ENCODE data around the gene POMGNT2. TPM values are rescaled to one million over a fixed set of nuclear protein-coding genes. Genes with fewer than 3 reads are reported as not detected.
A peak's percentile ranks its signal among the peaks of the same experiment; 100 is the strongest.

Gene POMGNT2
- 3.9 and 4.1 TPM in 2 replicates for total RNA-seq

DNA sequence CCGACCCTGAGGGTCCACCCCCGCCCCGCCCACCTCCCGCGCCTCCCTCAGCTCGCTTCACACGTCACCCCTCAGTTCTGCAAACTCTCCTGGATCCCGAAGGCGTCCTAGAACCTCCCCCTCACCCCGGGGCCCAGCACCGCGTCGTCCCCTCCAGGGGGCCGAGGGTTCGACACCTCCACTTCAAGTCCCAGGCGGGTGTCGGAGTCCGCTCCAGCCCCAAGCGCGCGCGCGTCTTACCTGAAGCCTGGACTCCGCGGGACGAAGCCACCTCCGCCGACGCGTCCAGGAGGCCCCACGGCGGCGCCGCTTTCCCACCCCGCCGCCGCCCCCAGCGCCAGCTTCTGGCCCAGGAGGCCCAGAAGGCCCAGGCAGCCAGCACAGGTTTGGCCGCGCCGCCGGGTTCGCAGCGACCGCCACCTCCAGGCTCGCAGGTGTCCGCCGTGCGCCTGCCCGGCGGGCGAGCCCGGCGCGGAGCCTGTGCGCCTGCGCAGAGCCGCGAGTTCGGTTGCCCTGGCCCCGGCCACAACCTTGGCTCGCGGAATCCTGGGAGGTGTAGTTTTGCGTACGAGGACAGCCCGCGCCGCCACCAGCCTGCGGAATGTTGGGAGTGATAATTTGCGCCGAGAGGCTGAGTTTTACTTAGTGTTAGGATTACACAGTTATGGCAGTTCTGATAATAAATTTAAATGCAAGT lies at the start of gene POMGNT2:
Gene POMGNT2 (minus strand): TSS at position 484 of the 697 bp plus-strand sequence. CDS start 24,648 bp downstream, outside the sequence.
- Mint-ChIP-seq H3K27me3 (ENCODE audit: low read depth) (peaks cover 13% of the 10 kb centered on the region), H3K36me3 (ENCODE audit: low read depth) (no peaks in the 10 kb centered on the region), H3K9me3 (no peaks in the 10 kb centered on the region), H3K4me3 (ENCODE audit: low read depth) (peak within 1 kb of the TSS; percentile 63), H3K27ac (no peak within 1 kb of the TSS), H3K4me1 (ENCODE audit: low read depth) (peaks cover 5% of the 10 kb centered on the region)
- intact Hi-C loops (cut with micrococcal nuclease) = loop anchor here (2.0 kb wide), 1 partner anchor 585 kb away; the partner anchor contains the start of gene ABHD5
- DNase-seq (ENCODE audit: low spot score) = peak; percentile 78

DNA sequence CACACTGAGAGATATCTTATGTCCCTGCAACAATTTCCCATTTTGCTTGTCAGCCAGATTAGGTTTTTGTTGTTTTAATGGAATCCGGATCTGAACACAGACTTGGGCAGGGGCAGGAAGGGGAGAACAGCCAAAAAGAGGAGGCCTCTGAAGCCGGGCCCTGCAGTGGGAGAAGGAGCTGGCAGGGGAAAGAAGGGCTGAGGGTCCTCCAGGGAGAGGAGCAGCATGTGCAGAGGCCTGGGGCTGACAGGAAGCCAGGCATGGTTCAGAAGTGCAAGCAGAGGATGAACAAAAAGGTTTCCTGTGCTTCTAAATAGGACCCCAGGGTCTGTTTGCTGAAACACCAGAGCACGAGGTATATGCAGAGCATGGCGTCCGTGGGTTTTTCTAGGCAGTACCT lies 49.1 kb upstream of the POMGNT2 start:
- intact Hi-C loops (cut with micrococcal nuclease) = no loop called here
- H3K36me3 Mint-ChIP-seq (ENCODE audit: low read depth) = no peaks in the 10 kb centered on the region
- no peak overlapping the region for H3K4me3 Mint-ChIP-seq (ENCODE audit: low read depth)
- H3K27ac Mint-ChIP-seq = no peak overlapping the region
- no peak for DNase-seq (ENCODE audit: low spot score)
- peaks cover 12% of the 10 kb centered on the region for H3K27me3 Mint-ChIP-seq (ENCODE audit: low read depth)
- no peaks in the 10 kb centered on the region for H3K4me1 Mint-ChIP-seq (ENCODE audit: low read depth)
- H3K9me3 Mint-ChIP-seq = no peaks in the 10 kb centered on the region

DNA sequence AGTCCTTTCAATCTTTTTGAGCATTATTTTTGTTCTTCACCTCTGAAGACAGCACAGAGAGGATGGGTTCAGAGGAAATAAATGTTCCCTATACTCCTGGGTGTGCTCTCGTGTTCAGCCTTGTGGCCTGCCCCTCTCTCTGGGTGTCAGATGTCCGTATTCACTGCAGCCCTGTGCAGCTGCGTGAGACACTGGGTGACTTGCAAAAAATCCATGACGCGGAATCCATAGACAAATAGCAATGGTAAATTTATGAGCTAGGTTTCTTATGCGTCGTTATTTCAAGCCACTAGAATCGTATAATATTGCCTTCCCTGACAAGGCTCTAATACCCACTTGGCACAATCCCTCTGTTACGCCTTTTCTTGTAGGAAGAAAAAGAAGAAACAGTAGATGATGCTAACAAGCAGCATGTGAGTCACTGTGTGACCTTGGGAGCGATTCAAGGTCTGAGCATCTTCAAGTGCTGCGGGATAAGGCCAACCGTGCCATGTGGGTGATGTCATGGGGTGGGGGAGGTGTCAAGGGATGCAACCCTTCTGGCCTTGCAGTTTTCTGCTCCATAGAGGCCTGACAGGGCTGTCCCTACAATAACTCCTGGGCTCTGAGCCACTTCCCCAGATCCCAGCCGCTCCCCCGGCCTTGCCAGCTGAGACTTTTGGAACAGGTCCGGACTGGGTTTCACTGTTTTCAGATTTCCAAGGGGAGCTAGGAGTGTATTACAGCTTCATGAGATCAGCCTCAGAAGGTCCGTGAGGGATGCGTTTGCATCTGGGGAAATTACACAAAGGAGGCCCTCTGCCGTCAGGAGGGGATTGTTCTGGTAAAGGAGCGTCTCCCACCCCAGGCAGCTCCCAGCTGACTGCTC lies 47.6 kb upstream of the POMGNT2 start:
- intact Hi-C loops (cut with micrococcal nuclease) = no loop called here
- no peak for DNase-seq (ENCODE audit: low spot score)

DNA sequence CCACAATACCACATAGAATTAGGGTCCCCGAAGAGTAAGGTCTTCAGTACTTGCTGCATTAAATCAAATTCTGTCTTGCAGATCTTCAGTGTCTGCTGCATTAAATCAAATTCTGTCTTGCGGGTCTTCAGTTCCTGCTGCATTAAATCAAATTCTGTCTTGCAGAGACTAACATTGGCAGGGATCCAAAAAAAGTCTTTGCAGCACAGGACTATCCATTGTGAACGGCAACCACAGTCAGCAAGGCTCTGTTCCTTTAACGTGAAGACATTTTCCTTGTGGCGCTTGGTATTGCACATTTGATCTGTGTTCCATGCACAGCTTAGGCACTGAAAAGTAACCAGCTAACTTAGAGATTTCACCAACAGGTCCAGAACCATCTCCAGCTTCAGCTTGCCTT lies 46.8 kb upstream of the POMGNT2 start:
- H3K4me3 Mint-ChIP-seq (ENCODE audit: low read depth) = no peak overlapping the region
- H3K27me3 Mint-ChIP-seq (ENCODE audit: low read depth) = peaks cover 16% of the 10 kb centered on the region
- no peaks in the 10 kb centered on the region for H3K4me1 Mint-ChIP-seq (ENCODE audit: low read depth)
- H3K27ac Mint-ChIP-seq = no peak overlapping the region
- no peaks in the 10 kb centered on the region for H3K9me3 Mint-ChIP-seq
- H3K36me3 Mint-ChIP-seq (ENCODE audit: low read depth) = no peaks in the 10 kb centered on the region
- DNase-seq (ENCODE audit: low spot score) = no peak
- intact Hi-C loops (cut with micrococcal nuclease) = no loop called here

More for the DNA sequence above, 47.6 kb upstream of the POMGNT2 start:
- H3K27me3 Mint-ChIP-seq (ENCODE audit: low read depth) = peaks cover 14% of the 10 kb centered on the region
- no peaks in the 10 kb centered on the region for H3K9me3 Mint-ChIP-seq
- no peak overlapping the region for H3K4me3 Mint-ChIP-seq (ENCODE audit: low read depth)
- H3K36me3 Mint-ChIP-seq (ENCODE audit: low read depth) = no peaks in the 10 kb centered on the region
- no peaks in the 10 kb centered on the region for H3K4me1 Mint-ChIP-seq (ENCODE audit: low read depth)
- no peak overlapping the region for H3K27ac Mint-ChIP-seq

DNA sequence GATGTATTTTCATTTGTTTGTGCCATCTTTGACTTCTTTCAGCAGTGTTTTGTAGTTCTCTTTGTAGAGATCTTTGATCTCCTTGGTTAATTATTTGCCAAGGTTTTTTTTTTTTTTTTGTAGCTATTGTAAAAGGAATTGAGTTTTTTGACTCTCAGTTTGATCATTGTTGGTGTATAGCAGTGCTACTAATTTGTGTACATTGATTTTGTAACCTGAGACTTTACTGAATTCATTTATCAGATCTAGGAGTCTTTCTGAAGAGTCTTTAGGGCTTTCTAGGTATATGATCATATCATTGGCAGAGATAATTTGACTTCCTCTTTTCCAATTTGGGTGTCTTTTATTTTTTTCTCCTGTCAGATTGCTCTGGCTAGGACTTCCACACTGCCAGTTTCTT lies 42.2 kb upstream of the POMGNT2 start:
- no peak overlapping the region for H3K27ac Mint-ChIP-seq
- no peak overlapping the region for H3K4me3 Mint-ChIP-seq (ENCODE audit: low read depth)
- H3K9me3 Mint-ChIP-seq = no peaks in the 10 kb centered on the region

DNA sequence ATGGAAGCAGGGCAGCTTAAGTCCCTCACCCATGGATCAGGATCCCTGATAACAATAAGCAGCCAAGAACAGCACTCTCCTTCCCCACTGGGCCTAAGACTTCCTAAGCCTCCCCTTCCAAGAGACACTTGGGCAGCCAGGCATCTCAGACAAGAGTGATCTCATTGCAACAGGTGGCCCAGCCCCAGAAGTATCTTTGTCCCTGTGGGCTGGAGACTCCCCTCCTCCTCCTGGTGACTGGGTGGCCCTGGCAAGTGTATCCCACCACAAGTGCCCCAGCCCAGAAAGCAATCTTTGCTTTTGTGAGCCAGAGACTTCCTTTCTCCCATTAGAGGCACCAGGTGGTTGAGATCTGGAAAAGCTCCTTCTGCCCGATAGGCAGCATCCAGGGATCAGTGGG lies 40.7 kb upstream of the POMGNT2 start:
- Mint-ChIP-seq H3K9me3 (no peaks in the 10 kb centered on the region), H3K27ac (no peak overlapping the region), H3K27me3 (ENCODE audit: low read depth) (peaks cover 24% of the 10 kb centered on the region), H3K4me3 (ENCODE audit: low read depth) (no peak overlapping the region), H3K4me1 (ENCODE audit: low read depth) (peaks cover 4% of the 10 kb centered on the region), H3K36me3 (ENCODE audit: low read depth) (no peaks in the 10 kb centered on the region)
- intact Hi-C loops (cut with micrococcal nuclease) = no loop called here
- no peak for DNase-seq (ENCODE audit: low spot score)

More for the DNA sequence above, 42.2 kb upstream of the POMGNT2 start:
- Mint-ChIP-seq H3K27me3 (ENCODE audit: low read depth) (peaks cover 24% of the 10 kb centered on the region), H3K4me1 (ENCODE audit: low read depth) (no peaks in the 10 kb centered on the region), H3K36me3 (ENCODE audit: low read depth) (no peaks in the 10 kb centered on the region)
- intact Hi-C loops (cut with micrococcal nuclease) = no loop called here
- no peak for DNase-seq (ENCODE audit: low spot score)

DNA sequence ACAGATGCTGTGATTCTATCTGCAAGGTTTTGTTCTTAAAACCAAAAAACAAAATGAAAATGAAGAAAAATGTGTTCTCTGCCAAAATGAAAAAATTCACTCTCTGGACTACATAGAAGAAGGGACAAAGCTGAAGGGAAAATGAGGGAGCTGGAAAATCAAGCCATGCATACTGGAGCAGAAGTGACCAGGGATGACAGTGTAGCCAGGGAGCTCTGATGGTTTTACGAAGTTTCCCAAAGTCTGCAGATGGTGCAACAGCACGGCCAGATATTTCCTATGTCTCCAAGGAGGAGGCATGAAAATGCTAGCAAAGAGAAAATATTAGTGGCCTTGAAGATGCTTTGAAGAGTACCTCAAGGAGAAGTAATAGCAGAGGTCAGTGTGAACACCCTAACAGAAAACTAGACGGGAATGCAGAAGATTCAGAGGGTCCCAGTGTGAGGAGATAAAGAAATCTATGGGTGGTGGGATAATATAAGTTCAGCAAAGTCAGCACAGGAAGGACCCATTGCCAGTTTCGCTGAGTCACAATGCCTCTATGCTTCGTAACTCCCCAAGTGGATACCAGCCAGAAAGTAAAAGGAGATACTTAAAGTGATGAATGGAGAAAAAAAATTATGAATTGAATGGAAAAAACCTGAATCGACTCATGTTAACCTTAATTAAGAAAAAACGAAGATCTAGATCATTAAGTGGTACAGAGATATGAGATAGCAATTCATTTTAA lies 39.0 kb upstream of the POMGNT2 start:
- intact Hi-C loops (cut with micrococcal nuclease) = no loop called here
- Mint-ChIP-seq H3K36me3 (ENCODE audit: low read depth) (no peaks in the 10 kb centered on the region), H3K4me3 (ENCODE audit: low read depth) (no peak overlapping the region), H3K27ac (no peak overlapping the region), H3K4me1 (ENCODE audit: low read depth) (peaks cover 4% of the 10 kb centered on the region), H3K9me3 (no peaks in the 10 kb centered on the region), H3K27me3 (ENCODE audit: low read depth) (peaks cover 19% of the 10 kb centered on the region)
- no peak for DNase-seq (ENCODE audit: low spot score)

DNA sequence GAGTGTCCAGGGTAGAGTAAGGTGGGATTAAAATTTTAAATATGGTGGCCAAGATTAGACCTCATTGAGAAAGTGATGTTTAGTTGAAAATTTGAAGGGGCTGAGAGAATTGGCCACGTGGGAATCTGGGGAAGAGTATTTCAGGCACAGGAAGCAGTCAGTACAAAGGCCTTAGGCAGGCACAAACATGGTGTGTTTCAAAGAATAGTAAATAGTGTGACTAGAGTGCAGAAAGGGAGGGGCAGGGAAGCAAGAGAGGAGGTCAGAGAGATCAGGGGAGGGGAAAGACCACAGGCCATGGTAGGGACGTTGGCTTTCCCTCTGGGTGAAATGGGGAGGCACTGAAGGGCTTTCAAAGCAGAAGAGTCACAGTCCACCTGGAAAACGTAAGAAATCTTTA lies 36.6 kb upstream of the POMGNT2 start:
- intact Hi-C loops (cut with micrococcal nuclease) = no loop called here
- Mint-ChIP-seq H3K27me3 (ENCODE audit: low read depth) (peaks cover 11% of the 10 kb centered on the region), H3K27ac (no peak overlapping the region), H3K4me3 (ENCODE audit: low read depth) (no peak overlapping the region), H3K4me1 (ENCODE audit: low read depth) (peaks cover 4% of the 10 kb centered on the region), H3K36me3 (ENCODE audit: low read depth) (no peaks in the 10 kb centered on the region), H3K9me3 (no peaks in the 10 kb centered on the region)
- no peak for DNase-seq (ENCODE audit: low spot score)

DNA sequence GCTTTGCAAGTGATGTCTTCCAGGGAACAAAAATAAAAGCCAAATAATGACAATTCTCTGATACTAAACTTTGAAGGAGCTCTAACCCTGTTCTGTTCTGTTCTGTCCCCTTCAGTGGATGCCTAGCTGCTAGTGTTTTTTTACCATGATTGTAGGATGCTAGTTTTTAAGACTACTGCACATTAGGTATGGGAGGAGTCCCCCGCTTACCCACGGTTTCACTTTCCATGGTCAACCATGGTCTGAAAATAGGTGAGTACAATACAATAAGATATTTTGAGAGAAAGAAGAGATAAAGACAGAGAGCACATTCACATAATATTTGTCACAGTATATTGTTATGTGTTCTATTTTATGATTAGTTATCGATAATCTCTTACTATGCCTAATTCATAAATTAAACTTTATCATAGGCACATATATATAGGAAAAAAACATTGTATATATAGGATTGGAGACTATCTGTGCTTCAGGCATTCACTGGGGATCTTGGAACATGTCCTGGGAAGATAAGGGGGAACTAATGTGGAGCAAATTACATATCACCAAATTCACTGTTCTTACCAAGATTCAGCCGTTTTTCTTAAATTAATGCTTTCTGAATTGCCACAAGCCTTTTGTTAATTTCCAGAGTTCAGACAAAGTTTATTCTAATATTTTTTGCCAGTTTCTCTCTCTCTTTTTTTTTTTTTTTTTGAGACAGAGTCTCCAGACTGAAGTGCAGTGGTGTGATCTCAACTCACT lies 32.8 kb upstream of the POMGNT2 start:
- Mint-ChIP-seq H3K4me1 (ENCODE audit: low read depth) (peaks cover 4% of the 10 kb centered on the region), H3K36me3 (ENCODE audit: low read depth) (no peaks in the 10 kb centered on the region), H3K27ac (no peak overlapping the region)

DNA sequence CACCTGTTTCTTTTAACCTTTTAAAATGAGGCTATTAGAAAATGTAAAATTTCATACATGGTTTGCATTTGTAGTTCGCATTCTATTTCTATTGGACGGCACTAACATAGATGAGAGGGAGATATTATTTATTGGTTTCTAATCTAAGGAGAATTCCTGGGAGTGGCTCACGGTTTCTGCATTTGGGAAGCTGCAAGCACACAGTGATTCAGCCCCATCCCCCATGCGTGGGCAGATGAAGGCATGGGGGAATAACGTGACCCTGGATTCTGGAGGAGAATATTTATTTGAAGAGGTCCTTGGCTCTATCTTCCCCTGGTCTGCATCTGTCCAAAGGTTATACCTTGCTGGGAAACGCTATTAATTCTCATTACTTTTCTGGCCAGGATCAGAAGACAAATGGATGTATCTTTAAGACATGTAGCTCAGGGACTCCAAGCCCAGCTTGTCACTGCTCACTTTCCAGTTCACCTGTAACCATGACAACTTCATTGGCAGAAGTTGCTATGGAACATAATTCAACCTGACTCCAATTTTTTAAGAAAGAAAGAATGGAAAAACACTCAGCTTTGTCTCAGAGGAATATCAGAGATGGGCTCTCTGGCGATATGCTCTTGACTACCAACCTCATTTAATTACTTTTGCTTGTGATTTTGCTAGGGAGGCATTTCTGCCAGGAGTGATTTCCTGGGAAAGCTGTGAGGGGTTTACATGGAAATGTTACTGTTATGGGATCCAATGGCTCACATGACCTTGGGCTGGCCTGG lies 27.2 kb upstream of the POMGNT2 start:
- intact Hi-C loops (cut with micrococcal nuclease) = no loop called here

More for the DNA sequence above, 32.8 kb upstream of the POMGNT2 start:
- intact Hi-C loops (cut with micrococcal nuclease) = no loop called here
- Mint-ChIP-seq H3K4me3 (ENCODE audit: low read depth) (no peak overlapping the region), H3K9me3 (no peaks in the 10 kb centered on the region), H3K27me3 (ENCODE audit: low read depth) (peaks cover 14% of the 10 kb centered on the region)
- no peak for DNase-seq (ENCODE audit: low spot score)

DNA sequence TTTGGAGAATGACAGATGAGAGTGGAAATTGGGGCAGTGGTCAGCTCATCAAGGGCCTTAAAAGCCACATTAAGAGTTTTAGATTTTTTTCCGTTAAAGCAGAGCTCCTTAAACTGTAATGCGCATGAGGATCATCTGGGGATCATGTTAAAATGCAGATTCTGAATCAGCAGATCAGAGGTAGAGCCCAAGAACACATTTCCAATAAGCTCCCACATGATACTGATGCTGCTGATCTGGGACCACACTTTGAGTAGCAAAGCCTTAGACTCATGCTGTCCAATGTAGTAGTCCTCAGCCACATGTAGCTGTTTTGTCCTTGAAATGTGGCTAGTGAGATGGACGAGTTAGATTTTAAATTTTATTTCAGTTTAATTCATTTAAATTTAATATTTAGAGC lies 26.3 kb upstream of the POMGNT2 start:
- Mint-ChIP-seq H3K27me3 (ENCODE audit: low read depth) (peaks cover 13% of the 10 kb centered on the region), H3K9me3 (no peaks in the 10 kb centered on the region), H3K27ac (no peak overlapping the region), H3K36me3 (ENCODE audit: low read depth) (no peaks in the 10 kb centered on the region), H3K4me3 (ENCODE audit: low read depth) (no peak overlapping the region), H3K4me1 (ENCODE audit: low read depth) (no peaks in the 10 kb centered on the region)
- intact Hi-C loops (cut with micrococcal nuclease) = no loop called here
- DNase-seq (ENCODE audit: low spot score) = no peak

More for the DNA sequence above, 27.2 kb upstream of the POMGNT2 start:
- no peak for DNase-seq (ENCODE audit: low spot score)
- Mint-ChIP-seq H3K36me3 (ENCODE audit: low read depth) (no peaks in the 10 kb centered on the region), H3K4me3 (ENCODE audit: low read depth) (no peak overlapping the region), H3K9me3 (no peaks in the 10 kb centered on the region), H3K27ac (no peak overlapping the region), H3K4me1 (ENCODE audit: low read depth) (no peaks in the 10 kb centered on the region), H3K27me3 (ENCODE audit: low read depth) (peaks cover 11% of the 10 kb centered on the region)

DNA sequence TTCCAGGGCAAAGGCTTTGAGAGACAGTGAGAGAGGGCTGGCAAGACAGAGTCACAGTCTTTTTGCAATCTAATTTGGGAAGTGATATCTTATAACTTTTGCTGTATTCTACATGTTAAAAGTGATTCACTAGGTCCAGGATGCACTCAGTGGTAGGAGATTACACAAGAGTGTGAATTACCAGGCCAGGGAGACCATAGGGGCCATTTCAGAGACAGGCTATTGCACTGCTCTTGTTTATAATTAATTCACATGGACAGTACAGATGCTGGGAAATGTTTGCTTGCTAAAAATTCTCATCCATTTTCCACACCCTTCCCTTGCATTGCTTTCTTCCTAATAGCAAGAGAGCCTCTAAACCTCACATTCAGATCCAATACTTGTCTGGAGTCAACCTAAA lies 22.6 kb upstream of the POMGNT2 start:
- Mint-ChIP-seq H3K4me1 (ENCODE audit: low read depth) (no peaks in the 10 kb centered on the region), H3K27ac (no peak overlapping the region), H3K9me3 (peaks cover 7% of the 10 kb centered on the region)

More for the DNA sequence above, 22.6 kb upstream of the POMGNT2 start:
- DNase-seq (ENCODE audit: low spot score) = no peak
- intact Hi-C loops (cut with micrococcal nuclease) = no loop called here
- H3K36me3 Mint-ChIP-seq (ENCODE audit: low read depth) = no peaks in the 10 kb centered on the region
- H3K4me3 Mint-ChIP-seq (ENCODE audit: low read depth) = no peak overlapping the region
- H3K27me3 Mint-ChIP-seq (ENCODE audit: low read depth) = peaks cover 15% of the 10 kb centered on the region

Data from activated T-helper 2 cell treated with anti-CD3 and anti-CD28 coated beads, Interferon-gamma antibody, Interleukin-2, Interleukin-4, amounts not matched to agents 10 μg/mL and 5 μg/mL and 100 μg/mL, durations not matched to agents 14 hours and 24 hours and 36 hours (primary cell).